ENCODE data around the gene MRGPRF.

MRGPRF gene

GRCh38 chr11:69013009-69013951 is at the start of gene MRGPRF:
MRGPRF (minus strand) TSS chr11:69013246; CDS start chr11:69009901, 3,345 bp downstream.
- DNase-seq = no peak

GRCh38 chr11:69062169-69062855 is 49.3 kb upstream of the MRGPRF start:
- DNase-seq = no peak

GRCh38 chr11:69061713-69062053 is 48.6 kb upstream of the MRGPRF start:
- DNase-seq = no peak

GRCh38 chr11:69060806-69061712 is 48.0 kb upstream of the MRGPRF start:
- no peak for DNase-seq

- no peak for DNase-seq
These were observed 46.9 kb upstream of the MRGPRF start for GRCh38 chr11:69059985-69060384.

- no peak for DNase-seq
These were observed 46.4 kb upstream of the MRGPRF start for GRCh38 chr11:69059429-69059828.

GRCh38 chr11:69058511-69059270 is 45.6 kb upstream of the MRGPRF start:
- DNase-seq = no peak

- DNase-seq = no peak
These were observed 44.8 kb upstream of the MRGPRF start for GRCh38 chr11:69057801-69058200.

- no peak for DNase-seq
These were observed 44.2 kb upstream of the MRGPRF start for GRCh38 chr11:69057236-69057635.

GRCh38 chr11:69055598-69056516 is 42.8 kb upstream of the MRGPRF start:
- no peak for DNase-seq

GRCh38 chr11:69055212-69055586 is 42.2 kb upstream of the MRGPRF start:
- DNase-seq = no peak

GRCh38 chr11:69054397-69055211 is 41.6 kb upstream of the MRGPRF start:
- no peak for DNase-seq

GRCh38 chr11:69053546-69054396 is 40.7 kb upstream of the MRGPRF start:
- DNase-seq = no peak

- DNase-seq = no peak
These were observed 40.1 kb upstream of the MRGPRF start for GRCh38 chr11:69053169-69053477.

- DNase-seq = no peak
These were observed 39.5 kb upstream of the MRGPRF start for GRCh38 chr11:69052343-69053168.

- no peak for DNase-seq
These were observed 38.6 kb upstream of the MRGPRF start for GRCh38 chr11:69051381-69052342.
